CD14-positive monocyte (primary cell): ENCODE measurements around the gene EFCAB13. TPM values are rescaled to one million over a fixed set of nuclear protein-coding genes. Genes with fewer than 3 reads are reported as not detected.
"Not testable (repeated sequence)": the region's sequence is repeated elsewhere in the genome, so short reads cannot be mapped to it uniquely, and the experiment has no call there.

ENCODE experiments used
- DNase-seq, 3 donors: peaks; one replicate each; pipeline ENCODE4 v3.0.0-alpha.2; 2011 to 2022
- H2AFZ ChIP-seq: 2 replicates; pipeline ENCODE4 v1.6.0; 2012; ENCODE audit warnings: mild to moderate bottlenecking, low read depth, low read length, inconsistent platforms; ENCODE audit not compliant: insufficient read depth, poor library complexity, severe bottlenecking
- H3K27ac ChIP-seq, 2 donors: 1 replicate in 1 of 2; 2 replicates in 1 of 2; pipeline ENCODE4 v1.5.1; 2012 to 2013; ENCODE audit warnings: low read length in 2 of 2, control low read depth in 1 of 2, inconsistent platforms in 1 of 2, low read depth in 1 of 2, mild to moderate bottlenecking in 1 of 2
- H3K27me3 ChIP-seq, 2 donors: one replicate each; pipeline versions ENCODE4 v1.6.0 to v1.6.1; 2011 to 2013; ENCODE audit warnings: low read length in 2 of 2; ENCODE audit not compliant: control insufficient read depth in 2 of 2, insufficient read depth in 2 of 2
- H3K36me3 ChIP-seq, 2 donors: replicated peaks in 1 of 2; 1 replicate in 1 of 2; 2 replicates in 1 of 2; pipeline versions ENCODE4 v1.5.1 to v1.6.1; 2012 to 2013; ENCODE audit warnings: low read length in 2 of 2, control low read depth in 1 of 2, inconsistent platforms in 1 of 2, mild to moderate bottlenecking in 1 of 2; ENCODE audit not compliant: insufficient read depth in 2 of 2, control insufficient read depth in 1 of 2
- H3K4me1 ChIP-seq, 2 donors: 1 replicate in 1 of 2; 2 replicates in 1 of 2; pipeline versions ENCODE4 v1.5.1 to v1.6.1; 2012 to 2013; ENCODE audit warnings: low read length in 2 of 2, control low read depth in 1 of 2, inconsistent platforms in 1 of 2, mild to moderate bottlenecking in 1 of 2, moderate library complexity in 1 of 2; ENCODE audit not compliant: insufficient read depth in 2 of 2, control insufficient read depth in 1 of 2
- H3K4me2 ChIP-seq: replicated peaks from 2 replicates; pipeline ENCODE3; 2012; ENCODE audit warnings: low read length, moderate library complexity, mild to moderate bottlenecking; ENCODE audit not compliant: poor library complexity, severe bottlenecking; ENCODE audit errors: extremely low read depth
- H3K4me3 ChIP-seq, 3 experiments: fragments of 200-600 bp in 1 of 3; sonication (generic) in 1 of 3; replicated peaks in 1 of 3; 1 replicate in 2 of 3; 2 replicates in 1 of 3; pipeline ENCODE4 v1.5.1; 2011 to 2013; ENCODE audit warnings: low read length in 3 of 3, mild to moderate bottlenecking in 3 of 3, control low read depth in 2 of 3, low read depth in 2 of 3, inconsistent platforms in 1 of 3, moderate library complexity in 1 of 3
- H3K79me2 ChIP-seq: 2 replicates; pipeline ENCODE4 v1.6.0; 2012; ENCODE audit warnings: mild to moderate bottlenecking, control low read depth, inconsistent platforms, low read length, moderate library complexity; ENCODE audit not compliant: insufficient read depth
- H3K9ac ChIP-seq: 2 replicates; pipeline ENCODE4 v1.6.0; 2017; ENCODE audit warnings: low read length, mild to moderate bottlenecking; ENCODE audit not compliant: insufficient read depth, poor library complexity, severe bottlenecking
- H3K9me3 ChIP-seq, 2 donors: replicated peaks in 1 of 2; 1 replicate in 1 of 2; 2 replicates in 1 of 2; pipeline versions ENCODE4 v1.5.1 to v1.6.1; 2012 to 2013; ENCODE audit warnings: low read length in 2 of 2, control low read depth in 1 of 2; ENCODE audit not compliant: control insufficient read depth in 1 of 2, insufficient read depth in 1 of 2
- H4K20me1 ChIP-seq: 2 replicates; pipeline ENCODE4 v1.6.0; 2012; ENCODE audit warnings: mild to moderate bottlenecking, low read length, control low read depth, moderate library complexity; ENCODE audit not compliant: insufficient read depth
- H3K27ac Mint-ChIP-seq, 7 donors: one replicate each; pipeline ENCODE4 v1.8.0; 2020; ENCODE audit warnings: mild to moderate bottlenecking in 7 of 7, mixed read lengths in 7 of 7, moderate library complexity in 6 of 7, inconsistent platforms in 2 of 7
- H3K27me3 Mint-ChIP-seq, 3 donors: one replicate each; pipeline ENCODE4 v1.8.0; 2021 to 2022; ENCODE audit warnings: low read depth in 3 of 3, mild to moderate bottlenecking in 3 of 3, mixed read lengths in 3 of 3, moderate library complexity in 3 of 3, inconsistent platforms in 1 of 3
- H3K36me3 Mint-ChIP-seq, 2 donors: one replicate each; pipeline ENCODE4 v1.8.0; 2020; ENCODE audit warnings: mixed read lengths in 2 of 2, inconsistent platforms in 1 of 2, mild to moderate bottlenecking in 1 of 2
- H3K4me1 Mint-ChIP-seq: one replicate; pipeline ENCODE4 v1.8.0; 2020; ENCODE audit warnings: mild to moderate bottlenecking, mixed read lengths
- H3K4me3 Mint-ChIP-seq, 2 donors: one replicate each; pipeline ENCODE4 v1.8.0; 2020; ENCODE audit warnings: mild to moderate bottlenecking in 2 of 2, mixed read lengths in 2 of 2, moderate library complexity in 1 of 2
- H3K9me3 Mint-ChIP-seq, 7 donors: one replicate each; pipeline ENCODE4 v1.8.0; 2020 to 2022; ENCODE audit warnings: mixed read lengths in 7 of 7, mild to moderate bottlenecking in 6 of 7, moderate library complexity in 6 of 7, inconsistent platforms in 2 of 7
- CTCF ChIP-seq: fragments of 200-600 bp; IDR thresholded peaks from one replicate; pipeline ENCODE4 v1.8.0; 2022; ENCODE audit warnings: antibody characterized with exemption, mild to moderate bottlenecking
- WGBS: methylation state at CpG from one replicate; pipeline ENCODE4 v1.1.5; 2013; ENCODE audit warnings: missing lambda C conversion rate; ENCODE audit not compliant: insufficient coverage; 5-methylcytosine and 5-hydroxymethylcytosine counted together
- intact Hi-C, 2 donors: fragments of 100-400 bp; cut with micrococcal nuclease; formaldehyde crosslinking; loops; one replicate each; pipeline versions ENCODE4 v1.15.0 to v1.15.1; 2023
- polyA plus RNA-seq, 3 donors: library from polyadenylated mRNA; depleted of rRNA in 1 of 3; unstranded in 2 of 3; stranded (reverse) in 1 of 3; fragments of 300-500 nt in 2 of 3; fragments of >200 nt in 1 of 3; fragmentation: Illumina TruSeq in 2 of 3; gene quantifications; 1 replicate in 2 of 3; 2 replicates in 1 of 3; pipeline ENCODE4 v1.2.3, GENCODE V29; 2012 to 2021

Gene EFCAB13
- polyA plus RNA-seq, 3 donors, result 1.0 to 5.7 (median 3.5) TPM

GRCh38 chr17:47427985-47428384 is 104.2 kb downstream of the EFCAB13 start:
- H3K27ac Mint-ChIP-seq, result no peak overlapping the region
- Histone ChIP-seq H3K79me2 (no peaks in the 10 kb centered on the region), H2AFZ (no peak overlapping the region), H3K27ac (no peak overlapping the region), H3K4me1 (peaks cover 0 to 10% of the 10 kb centered on the region in 2 donors), H3K4me3 (no peak overlapping the region), H3K9me3 (peaks cover 0 to 5% of the 10 kb centered on the region in 2 donors), H3K9ac (no peak overlapping the region), H3K27me3 (peaks cover 7 to 15% of the 10 kb centered on the region in 2 donors), H4K20me1 (no peaks in the 10 kb centered on the region), H3K4me2 (no peak overlapping the region), H3K36me3 (no peaks in the 10 kb centered on the region)
- peaks cover 12 to 20% (median 17%) of the 10 kb centered on the region in 3 donors for H3K27me3 Mint-ChIP-seq
- H3K9me3 Mint-ChIP-seq, result peaks cover 0 to 11% (median 7%) of the 10 kb centered on the region in 7 donors
- no peak for TF ChIP-seq CTCF
- peaks cover 5 to 16% of the 10 kb centered on the region in 2 donors for H3K36me3 Mint-ChIP-seq
- H3K4me3 Mint-ChIP-seq, result no peak overlapping the region
- no peak for DNase-seq
- H3K4me1 Mint-ChIP-seq, result peaks cover 7% of the 10 kb centered on the region
- intact Hi-C loops, result no loop called here
- no CpG with 5 or more reads among the region's 2 CpGs for WGBS

- H3K4me3 ChIP-seq, H3K27ac Mint-ChIP-seq, H3K4me1 Mint-ChIP-seq, intact Hi-C loops, H3K27me3 ChIP-seq, H3K79me2 ChIP-seq, DNase-seq, H3K27me3 Mint-ChIP-seq, H2AFZ ChIP-seq, H3K9me3 ChIP-seq, H3K4me2 ChIP-seq, H3K4me1 ChIP-seq, H3K36me3 ChIP-seq, H3K4me3 Mint-ChIP-seq, H4K20me1 ChIP-seq, H3K9ac ChIP-seq, H3K27ac ChIP-seq: not testable (repeated sequence)
- peaks cover 4 to 12% of the 10 kb centered on the region in 2 donors for H3K36me3 Mint-ChIP-seq
- peaks cover 6 to 24% (median 14%) of the 10 kb centered on the region in 7 donors for H3K9me3 Mint-ChIP-seq
- WGBS, result no CpG with 5 or more reads among the region's 9 CpGs
These were observed 108.5 kb downstream of the EFCAB13 start for GRCh38 chr17:47432240-47432639.
